ENCODE measurements around the gene FIP1L1.
"Not testable (repeated sequence)": the region's sequence is repeated elsewhere in the genome, so short reads cannot be mapped to it uniquely, and the experiment has no call there.

GRCh38 chr4:53346392-53346791 is 31.0 kb upstream of the FIP1L1 start:
- TF ChIP-seq CTCF, EP300, POLR2A (IDR thresholded peaks at IDR 0.05): not testable (repeated sequence)

Data from ovary (tissue), 3 donors.